Forelimb muscle (tissue), 1 donor: Measurements from ENCODE around the gene NANOS3. TPM values are rescaled to one million over a fixed set of nuclear protein-coding genes. Genes with fewer than 3 reads are reported as not detected.

Experiments used
- DNase-seq: peaks from one replicate; pipeline ENCODE4 v3.0.0-alpha.2; 2013; ENCODE audit warnings: low read depth
- polyA plus RNA-seq: library from polyadenylated mRNA; unstranded; fragments of 120-200 nt; gene quantifications from one replicate; pipeline ENCODE4 v1.2.1, GENCODE V29; 2013; ENCODE audit not compliant: insufficient read length

Gene NANOS3
- polyA plus RNA-seq, 1 donor: 2.0 TPM

DNA sequence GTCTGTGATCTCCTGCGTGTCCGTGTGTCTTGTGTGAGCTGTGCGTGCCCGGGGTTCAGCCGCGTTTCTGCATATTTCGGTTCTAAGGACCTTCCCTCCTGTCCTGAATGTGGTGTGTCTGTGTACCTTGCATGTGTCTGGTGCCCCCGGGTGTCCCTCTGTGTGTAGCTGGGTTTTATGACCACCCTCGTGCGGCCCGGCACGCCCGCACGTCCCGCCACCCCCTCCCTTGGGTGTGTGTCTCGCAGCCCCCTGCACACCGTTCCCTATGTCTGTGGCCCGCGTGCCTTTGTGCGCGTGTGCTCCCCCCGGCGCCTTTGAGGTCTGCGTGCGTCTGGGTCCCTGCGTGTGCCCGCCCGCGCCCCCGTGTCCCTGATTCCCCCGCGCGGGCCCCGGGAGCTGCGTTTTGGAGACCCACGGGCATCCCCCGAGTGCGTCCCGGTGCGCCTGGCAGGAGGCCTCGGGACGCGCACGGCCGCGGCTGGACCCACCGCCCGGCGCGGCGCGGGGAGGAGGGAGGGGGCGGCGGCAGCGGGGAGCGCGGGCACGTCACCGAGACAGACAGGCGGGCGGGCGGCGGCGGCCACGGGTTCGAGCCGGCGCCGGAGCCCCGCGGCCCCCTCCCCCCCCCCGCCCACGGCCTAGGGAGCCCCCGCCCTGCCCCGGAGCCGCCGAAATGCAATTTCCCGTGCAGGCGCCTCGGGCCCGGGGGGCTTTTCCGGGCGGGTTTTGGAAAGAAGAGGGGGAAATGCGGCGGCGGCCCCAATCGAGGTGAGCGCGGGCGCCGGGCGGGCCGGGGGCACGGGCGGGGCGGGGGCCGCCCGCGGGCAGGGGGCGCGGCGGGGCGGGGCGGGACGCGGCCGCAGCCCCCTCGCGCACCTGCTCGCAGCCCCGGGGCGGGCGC is 12.0 kb upstream of the NANOS3 start:
- no peak for DNase-seq

DNA sequence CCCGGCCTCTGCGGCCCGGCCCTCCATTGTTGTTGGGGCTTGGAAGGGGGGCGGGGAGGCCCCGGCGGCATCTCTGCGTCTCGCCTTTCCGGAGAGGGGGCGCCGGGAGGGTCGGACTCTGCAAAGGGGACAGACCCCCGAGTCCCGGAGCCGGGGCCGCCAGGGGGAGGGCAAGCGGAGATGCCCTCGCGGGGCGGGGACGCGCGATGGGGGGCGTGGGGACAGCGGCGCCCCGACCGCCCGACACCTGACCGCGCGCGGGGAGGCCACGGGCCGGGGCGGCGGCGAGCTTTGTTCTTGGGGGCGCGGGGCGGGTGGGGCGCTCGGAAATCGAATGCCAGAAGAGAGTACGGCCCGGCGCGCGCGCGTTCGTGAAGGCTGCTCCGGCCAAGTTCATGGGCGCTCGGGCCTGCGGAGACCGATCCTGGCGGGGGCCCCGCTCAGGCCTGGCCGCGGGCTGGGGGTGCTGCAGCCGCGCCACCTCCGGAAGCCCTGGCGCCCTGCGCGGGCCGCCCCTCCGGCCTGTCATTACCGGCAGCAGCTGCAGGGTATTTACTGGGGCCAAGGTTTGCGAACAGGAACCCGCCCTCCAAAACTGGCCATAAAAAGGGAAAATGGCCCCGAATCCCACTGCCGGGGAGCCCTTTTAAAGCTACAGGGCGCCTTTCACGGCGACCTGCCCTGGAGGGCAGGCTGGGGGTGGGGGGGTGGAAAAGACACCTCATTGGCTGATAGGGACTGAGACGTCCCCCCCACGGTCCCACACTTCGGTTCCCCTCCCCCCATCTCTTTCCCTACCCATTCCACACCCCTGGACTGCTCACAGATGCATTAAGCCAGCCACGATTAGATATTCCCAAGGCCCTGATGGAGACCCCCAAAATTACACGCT is 11.1 kb upstream of the NANOS3 start:
- no peak for DNase-seq

DNA sequence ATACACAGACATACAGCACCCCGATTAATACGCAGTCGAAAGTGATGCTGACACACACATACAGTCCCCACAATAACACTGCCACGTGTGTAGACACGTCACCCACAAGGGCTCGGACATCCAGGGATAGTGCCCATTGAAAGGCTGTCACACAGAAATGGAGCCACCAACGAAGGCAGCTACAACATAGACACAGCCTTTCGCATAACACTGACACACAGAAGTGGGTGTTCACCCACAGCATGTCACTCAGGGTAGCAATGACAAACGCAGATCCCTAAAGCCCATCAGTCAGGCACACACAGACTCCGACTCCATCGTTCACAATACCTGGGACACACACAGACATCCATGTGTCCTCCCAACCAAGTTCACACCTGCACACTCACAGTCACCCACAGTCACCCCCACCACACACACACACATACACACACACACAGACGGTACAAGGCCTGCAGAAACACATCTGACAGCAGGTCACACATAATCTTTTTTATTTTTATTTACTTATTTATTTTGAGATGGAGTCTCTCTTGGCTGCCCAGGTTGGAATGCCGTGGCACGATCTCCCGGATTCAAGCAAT is 10.4 kb upstream of the NANOS3 start:
- no peak for DNase-seq

DNA sequence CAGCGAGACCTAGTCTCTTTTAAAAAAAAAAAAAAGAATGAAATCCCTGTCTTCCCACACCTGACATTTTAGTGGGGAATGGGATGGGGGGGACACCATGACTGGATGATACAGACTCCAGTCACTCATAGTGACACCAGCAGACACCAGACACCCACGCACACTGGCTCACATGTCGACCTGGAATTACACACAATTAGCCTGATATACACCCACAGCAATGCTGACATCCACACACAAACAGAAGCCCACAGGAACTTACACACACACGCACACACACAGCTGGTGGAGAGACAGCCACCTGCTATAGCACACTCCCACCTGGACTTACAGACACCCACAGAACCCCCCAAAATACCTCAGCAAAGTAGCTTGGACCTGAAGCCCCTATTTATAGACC is 8.3 kb upstream of the NANOS3 start:
- DNase-seq: no peak

DNA sequence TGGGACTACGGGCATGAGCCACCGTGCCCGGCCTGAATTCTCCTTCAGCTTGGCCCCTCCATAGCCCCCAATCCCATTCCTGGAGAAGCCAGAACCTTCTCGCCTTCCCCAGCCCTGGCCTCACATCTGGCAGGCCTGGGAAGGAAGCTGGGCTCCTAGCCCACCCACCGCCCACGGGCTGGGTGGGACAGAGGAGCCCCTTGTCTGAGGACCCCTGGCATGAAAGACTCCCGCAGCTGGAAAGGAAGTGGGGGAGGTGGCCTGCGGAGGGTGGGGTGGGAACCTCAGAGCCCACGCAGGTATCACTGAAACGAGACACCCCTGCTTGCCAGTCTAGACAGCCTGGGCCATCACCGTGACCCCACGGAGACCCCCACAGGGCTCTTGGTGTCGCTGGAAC is 7.7 kb upstream of the NANOS3 start:
- DNase-seq: no peak

DNA sequence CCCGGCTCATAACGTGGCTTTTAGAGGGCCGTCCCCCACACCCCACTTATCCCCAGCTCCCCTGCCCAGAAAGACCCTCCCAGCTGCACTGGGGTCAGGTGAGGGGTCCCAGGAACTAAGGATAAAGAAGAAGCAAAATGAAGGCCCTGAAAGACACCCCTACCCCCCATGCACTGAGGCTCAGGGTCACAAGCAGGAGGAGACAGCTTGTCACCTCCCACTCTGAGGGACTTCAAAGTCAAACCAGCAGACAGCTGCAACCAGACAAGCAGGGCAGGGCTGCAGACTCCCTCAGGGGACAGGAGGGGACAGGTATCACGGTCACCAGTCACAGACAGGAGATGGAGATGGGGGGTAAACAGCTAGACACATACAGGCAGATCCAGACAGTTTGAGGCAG is 6.1 kb upstream of the NANOS3 start:
- DNase-seq: no peak

DNA sequence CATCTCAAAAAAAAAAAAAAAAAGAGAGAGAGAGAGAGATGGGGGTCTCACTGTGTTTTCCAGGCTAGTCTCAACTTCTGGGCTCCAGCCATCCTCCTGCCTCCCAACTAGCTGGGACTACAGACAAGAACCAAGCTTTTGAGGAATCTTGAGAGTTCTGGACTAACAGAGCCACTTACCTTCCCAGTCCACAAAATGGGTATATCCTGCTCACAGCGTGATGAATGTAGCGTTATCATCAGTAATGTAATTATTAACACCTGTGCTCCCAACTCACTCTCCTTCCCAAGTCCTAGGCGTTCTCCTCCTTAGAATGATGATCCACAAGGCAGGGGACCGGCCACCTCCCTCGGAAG is 4.6 kb upstream of the NANOS3 start:
- DNase-seq: no peak

DNA sequence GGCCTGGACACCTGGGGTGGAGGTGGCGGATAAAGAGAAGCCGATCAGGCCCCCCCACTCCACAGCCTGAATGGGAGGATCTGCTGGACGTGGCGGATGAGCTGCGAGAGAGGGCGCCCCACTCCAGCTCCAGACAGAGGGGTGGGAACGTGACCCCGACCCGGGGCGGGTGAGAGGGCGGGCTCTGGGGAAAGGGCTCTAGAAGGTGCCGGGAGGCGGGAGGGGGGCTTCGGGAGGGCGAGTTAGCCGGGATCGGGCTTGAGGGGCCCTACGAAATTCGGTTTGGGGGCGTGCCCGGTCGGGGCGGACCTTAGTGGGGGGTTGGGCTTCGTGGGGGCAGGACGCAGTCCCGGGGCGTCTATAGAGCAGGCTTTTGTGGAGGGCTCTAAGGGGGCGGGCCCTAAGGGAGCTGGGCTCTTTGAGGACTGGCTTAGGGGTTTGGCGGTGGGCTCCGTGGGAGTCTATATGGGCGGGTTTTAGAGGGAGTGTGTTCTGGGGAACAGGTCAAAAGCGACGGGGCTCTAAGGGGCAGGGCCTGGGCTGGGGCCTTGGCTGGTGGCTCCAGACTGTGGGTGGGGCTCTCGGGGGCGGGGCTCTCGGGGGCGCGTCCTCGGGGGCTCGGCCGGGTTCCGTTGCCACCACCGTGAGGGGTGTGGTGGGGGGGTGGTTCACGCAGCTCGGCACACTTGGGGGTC is 4.1 kb upstream of the NANOS3 start:
- DNase-seq: no peak

DNA sequence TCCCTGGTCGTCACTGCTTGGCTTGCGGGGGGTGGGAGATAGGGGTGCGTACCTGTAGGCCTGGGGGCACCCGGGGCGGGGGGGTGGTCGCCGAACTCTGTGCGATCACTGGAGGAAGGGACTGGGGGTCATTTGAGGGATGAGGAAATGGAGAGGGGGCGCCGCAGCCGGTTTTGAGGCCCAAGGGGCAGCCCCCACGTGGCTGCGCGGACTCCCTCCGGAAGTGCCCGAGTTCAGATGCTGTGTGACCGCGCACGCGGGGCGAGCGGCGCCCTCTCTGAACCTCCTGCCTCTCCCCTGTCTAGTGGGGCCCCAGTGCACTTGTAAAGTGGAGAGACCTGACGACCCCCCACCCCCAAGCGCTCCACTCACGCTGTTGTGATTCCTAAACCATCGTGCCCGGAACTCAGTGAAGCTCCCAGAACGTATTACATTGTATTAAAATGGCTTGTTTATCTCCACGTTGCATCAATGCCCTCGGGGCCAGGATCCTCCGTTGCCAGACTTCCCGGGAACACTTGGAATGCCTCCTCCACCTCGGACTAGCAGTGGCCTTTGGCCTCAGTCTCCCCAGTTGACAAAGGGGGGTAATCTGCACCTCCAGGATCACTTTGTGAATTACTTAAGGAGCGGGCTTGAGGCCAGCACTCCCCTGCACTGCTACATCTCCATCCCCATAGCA is 3.0 kb upstream of the NANOS3 start:
- DNase-seq: no peak

DNA sequence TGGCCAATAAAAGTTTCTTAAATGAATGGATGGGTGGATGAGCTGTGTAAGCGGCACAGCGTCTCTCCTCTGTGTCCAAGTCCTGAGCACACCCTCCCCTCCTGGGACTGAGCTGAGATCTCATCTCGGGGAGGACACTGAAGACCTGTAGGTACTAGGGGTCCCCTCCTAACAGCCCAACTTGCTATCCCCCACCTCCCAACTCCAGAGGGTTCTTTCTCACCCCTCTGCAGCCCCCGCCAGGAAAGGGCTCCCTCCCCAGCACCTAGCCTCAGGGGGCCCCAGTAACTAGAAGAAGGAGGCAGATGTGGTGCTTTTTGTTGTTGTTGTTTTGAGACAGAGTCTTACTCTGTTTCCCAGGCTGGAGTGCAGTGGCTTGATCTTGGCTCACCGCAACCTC is 1.1 kb upstream of the NANOS3 start:
- DNase-seq: no peak

DNA sequence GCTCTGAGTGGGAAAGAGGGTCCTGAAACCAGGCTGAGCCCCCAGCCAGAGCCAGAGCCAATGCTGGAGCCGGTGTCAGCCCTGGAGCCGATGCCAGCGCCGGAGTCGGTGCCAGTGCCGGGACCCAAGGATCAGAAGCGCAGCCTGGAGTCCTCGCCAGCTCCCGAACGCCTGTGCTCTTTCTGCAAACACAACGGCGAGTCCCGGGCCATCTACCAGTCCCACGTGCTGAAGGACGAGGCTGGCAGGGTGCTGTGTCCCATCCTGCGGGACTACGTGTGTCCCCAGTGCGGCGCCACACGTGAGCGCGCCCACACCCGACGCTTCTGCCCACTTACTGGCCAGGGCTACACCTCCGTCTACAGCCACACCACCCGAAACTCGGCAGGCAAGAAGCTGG is 369 bp downstream of the NANOS3 start:
- DNase-seq: no peak

DNA sequence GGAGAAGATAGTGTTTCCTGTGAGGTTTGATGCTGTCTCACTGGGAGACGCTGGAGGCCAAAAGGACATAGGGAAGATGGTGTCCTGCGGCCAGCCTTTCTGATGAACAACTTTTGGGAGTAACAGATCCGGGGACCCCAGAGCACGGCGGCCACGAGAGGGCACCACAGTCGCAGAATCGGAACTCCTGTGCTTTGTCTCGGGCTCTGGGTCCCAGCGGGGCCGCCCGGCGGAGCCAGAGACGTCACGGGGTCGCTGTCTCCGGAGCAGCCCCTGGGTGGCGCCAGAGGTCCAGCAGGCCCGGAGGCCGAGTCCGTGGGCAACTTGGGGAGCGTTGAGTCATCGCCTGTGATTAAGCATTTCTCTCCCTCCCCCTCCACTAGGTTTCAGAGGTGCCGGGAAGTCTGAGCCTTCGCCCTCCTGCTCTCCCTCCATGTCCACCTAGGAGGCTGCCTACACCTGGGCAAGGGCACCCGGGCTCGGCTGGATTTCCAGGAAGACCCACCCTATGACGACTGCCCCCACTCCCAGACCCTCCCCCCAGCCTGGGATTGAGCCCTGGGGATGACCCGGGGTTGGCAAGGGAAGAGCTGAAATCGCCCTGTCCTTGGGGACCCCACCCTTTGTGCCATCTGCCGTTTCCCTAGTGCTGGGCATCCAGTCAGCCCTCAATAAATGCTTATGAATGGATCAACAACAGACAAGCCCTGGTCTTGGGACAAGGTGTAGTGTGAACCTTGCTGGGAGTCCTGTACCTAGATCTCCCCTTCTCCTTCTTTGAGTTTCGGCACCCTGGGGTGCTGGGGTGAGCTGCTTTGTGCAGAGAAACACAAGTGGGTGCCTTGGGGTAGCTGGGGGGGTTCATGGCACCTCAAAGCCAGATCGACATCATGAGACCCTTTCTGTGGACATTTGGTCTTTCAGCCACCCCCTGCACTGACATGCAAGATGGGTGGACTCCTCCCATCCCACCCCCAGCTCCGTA is 3.4 kb downstream of the NANOS3 start:
- DNase-seq: peak; percentile 81

DNA sequence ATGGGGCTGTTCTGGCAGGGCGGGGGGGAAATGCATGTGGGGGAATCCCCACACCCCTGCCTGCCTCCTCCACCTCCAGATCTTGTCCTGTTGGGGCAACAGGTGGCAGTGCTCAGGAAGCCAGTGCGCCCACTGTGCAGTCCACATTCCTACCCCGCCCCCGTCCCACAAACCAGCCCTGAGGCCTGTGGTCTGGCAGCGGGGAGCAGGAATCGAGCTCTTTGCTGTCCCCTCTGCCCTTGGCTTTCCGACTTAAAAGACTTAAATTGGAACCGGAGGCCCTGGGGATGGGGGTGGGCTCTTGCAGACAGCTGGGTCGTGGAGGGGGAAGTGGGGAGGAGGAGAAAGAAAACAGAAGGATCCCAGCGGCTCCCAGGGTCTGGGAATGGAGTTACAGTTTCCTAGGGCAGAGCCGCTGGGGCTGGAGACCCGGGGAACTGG is 4.3 kb downstream of the NANOS3 start:
- no peak for DNase-seq

DNA sequence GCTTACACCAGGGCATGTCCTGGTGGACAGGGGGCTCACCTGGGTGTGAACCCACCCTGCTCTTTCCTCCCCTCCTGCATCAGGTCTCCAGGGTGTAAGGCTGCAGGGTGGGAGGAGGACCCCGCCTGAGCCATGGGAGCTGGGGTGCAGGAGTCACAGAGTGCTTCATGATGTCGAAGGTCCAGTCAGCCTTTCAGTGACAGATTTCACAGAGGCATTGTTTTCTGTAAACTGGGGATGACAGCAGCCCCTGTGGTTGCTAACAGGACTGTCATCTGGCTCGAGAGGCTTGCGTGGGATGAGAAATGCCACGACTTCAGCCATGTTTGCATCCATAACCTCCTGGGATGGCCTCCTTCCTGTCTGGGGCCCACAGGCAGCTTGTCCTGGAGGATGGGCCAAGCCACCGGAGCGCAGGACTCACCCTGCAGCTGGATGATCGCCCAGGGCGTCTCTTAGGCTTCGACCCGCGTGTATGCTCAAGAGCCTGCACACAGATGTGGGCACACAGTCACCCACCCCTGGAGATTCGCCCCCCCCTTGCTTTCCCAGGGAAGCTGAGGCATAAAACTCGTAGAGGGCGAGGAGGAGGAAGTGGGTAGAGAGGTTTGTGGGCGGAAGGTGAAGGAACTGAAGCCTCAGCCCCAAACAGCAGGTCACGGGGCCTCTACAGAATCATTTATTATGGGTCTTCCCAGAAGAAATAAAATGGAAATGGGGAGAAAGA is 4.9 kb downstream of the NANOS3 start:
- DNase-seq: no peak

DNA sequence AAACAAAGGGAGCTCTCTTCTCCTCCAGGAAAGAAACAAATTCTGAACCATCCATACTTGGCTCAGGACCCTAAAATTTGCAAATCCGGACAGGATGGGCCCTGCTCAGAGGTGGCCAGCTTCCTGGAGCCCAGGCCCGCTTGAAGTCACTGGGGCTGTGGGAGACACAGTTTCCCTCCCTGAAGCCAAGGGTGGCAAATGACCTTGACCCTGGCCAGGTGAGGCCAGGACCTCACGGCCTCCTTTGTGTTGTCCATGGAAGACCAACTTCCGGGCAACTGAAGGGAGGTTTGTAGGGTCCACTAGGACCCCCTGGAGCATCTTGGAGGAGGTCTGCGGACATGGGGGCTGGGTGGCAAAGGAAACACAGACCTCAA is 5.5 kb downstream of the NANOS3 start:
- DNase-seq: no peak

DNA sequence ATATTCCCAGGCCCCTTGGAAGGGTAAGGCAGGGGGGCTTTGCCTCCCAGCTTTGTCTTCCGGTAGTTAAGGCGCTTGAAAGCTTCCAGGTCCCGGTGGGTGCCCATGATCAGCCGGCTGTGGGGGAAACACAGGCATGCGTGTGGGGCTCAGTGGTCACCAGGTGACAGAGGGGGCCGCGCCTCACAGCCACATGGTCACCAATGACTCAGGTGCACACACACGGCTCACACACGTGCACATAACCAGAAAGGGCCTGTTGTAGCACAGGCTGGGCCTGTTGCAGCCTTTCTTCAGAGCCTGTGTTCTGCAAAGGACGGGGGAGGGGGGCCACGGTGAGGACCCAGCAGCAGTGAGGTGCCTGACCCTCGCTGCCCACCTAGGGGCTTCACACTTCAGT is 5.9 kb downstream of the NANOS3 start:
- DNase-seq: no peak

DNA sequence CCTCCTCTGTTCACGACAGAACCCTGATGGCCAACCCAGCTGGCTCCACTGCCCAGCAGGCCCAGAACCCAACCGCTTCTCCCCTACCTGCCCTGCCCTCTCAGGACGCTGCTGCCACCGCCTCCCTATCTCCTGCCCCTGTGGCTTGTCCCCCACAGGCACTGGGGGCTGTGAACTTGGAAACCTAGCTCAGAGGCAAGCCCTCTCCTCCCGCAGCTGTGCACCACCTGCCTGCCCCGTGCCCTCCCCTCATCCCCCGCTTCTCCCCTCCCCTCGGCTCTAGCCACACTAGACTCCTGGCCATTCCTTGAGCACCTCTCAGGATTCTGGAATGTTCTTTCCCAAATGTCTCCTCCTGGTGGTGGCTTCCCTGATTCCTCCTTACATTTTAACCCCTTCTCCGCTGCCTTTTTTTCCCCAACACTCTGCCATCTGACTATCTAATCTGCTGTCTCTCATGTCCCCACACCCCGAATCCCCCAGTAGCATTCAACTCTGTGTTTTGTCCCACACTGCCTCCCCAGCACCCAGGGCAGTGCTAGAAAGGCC is 6.7 kb downstream of the NANOS3 start:
- no peak for DNase-seq

DNA sequence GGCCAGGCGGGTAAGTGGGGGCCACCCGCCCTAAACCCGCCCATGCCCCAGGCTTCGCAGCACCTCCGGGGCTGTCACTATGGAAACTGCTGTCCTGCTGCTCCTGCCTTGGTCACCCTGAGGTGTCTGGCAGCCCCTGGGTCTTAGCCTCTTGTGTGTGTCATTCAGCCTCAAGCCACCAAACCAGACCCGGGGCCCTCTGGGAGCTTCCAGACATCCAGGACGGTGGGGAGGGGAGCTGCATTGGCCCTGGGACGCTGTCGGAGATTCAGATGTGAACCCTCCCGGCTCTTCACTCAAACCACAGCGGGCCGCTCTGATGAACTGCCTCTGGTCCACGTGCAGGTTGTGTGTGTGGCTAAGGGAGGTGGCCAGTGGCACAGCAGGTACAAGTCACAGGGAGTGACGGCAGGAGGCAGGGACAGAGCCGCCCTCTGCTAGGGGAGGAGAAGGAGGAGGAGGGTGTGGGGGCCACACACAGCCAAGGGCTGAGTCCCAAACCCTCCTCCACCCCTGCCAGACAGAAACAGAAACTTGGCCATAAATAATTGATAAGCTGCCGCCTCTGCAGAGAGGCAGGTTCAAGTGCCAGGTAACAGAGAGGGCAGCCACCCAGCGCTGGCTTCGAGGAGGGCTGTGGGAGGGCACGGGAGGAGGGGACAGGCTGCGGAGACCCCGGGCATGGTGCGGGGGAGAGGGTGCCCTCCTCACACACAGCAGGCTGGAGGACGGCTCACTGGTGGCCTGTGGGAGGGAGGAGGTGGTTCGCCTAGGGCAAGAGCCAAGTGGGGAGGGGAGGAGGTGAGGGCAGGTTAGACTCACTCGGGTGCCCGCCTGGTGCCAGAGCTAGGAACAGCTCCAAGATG is 8.0 kb downstream of the NANOS3 start:
- no peak for DNase-seq
